HG02840 (cell line): ENCODE data around the gene CCDC85B.

Experiments used
- ATAC-seq: cut with Tn5 transposase; IDR thresholded peaks from one replicate; pipeline ENCODE4 v1.9.1; 2021; ENCODE audit warnings: mild to moderate bottlenecking, moderate library complexity, moderate number of reproducible peaks; ENCODE audit not compliant: unreplicated experiment, low FRiP score

The CCDC85B gene

GRCh38 chr11:65856689-65857499 lies 33.6 kb upstream of the CCDC85B start:
- ATAC-seq, result peak; percentile 33

GRCh38 chr11:65857500-65857852 lies 33.0 kb upstream of the CCDC85B start:
- peak; percentile 8 for ATAC-seq

GRCh38 chr11:65857853-65858680 lies 32.4 kb upstream of the CCDC85B start, which contains the start of gene CFL1:
TSS of gene CFL1 (minus strand) at chr11:65858180. CDS start at chr11:65858099, 81 bp downstream.
- peak; percentile 45 for ATAC-seq

GRCh38 chr11:65858681-65859087 lies 31.8 kb upstream of the CCDC85B start:
- no peak for ATAC-seq

- peak; percentile 38 for ATAC-seq
Measured at GRCh38 chr11:65859095-65859811, 31.2 kb upstream of the CCDC85B start.

GRCh38 chr11:65859812-65860277 lies 30.6 kb upstream of the CCDC85B start:
- ATAC-seq, result no peak

GRCh38 chr11:65860278-65861164 lies 30.0 kb upstream of the CCDC85B start, which contains the start of gene MUS81:
TSS of gene MUS81 (plus strand) at chr11:65860433. CDS start at chr11:65860754, 321 bp downstream.
- ATAC-seq, result peak; percentile 22

- no peak for ATAC-seq
Measured at GRCh38 chr11:65861165-65861505, 29.3 kb upstream of the CCDC85B start.

- no peak for ATAC-seq
Measured at GRCh38 chr11:65861533-65862183, 28.8 kb upstream of the CCDC85B start.

GRCh38 chr11:65862191-65862735 lies 28.2 kb upstream of the CCDC85B start:
- no peak for ATAC-seq

- no peak for ATAC-seq
Measured at GRCh38 chr11:65862941-65863888, 27.3 kb upstream of the CCDC85B start.

- ATAC-seq, result no peak
Measured at GRCh38 chr11:65863889-65864705, 26.4 kb upstream of the CCDC85B start.

- ATAC-seq, result no peak
Measured at GRCh38 chr11:65864706-65865471, 25.6 kb upstream of the CCDC85B start.

- no peak for ATAC-seq
Measured at GRCh38 chr11:65865550-65866172, 24.8 kb upstream of the CCDC85B start.

GRCh38 chr11:65866509-65867283 lies 23.8 kb upstream of the CCDC85B start:
- no peak for ATAC-seq
